Measurements from ENCODE around the gene NDUFB6.

NDUFB6 gene

GRCh38 chr9:32516241-32516640 lies 56.7 kb downstream of the NDUFB6 start:
- no peak for DNase-seq

- no peak for DNase-seq
Measured at GRCh38 chr9:32508728-32509127, 64.2 kb downstream of the NDUFB6 start.

GRCh38 chr9:32503008-32503407 lies 70.0 kb downstream of the NDUFB6 start:
- no peak for DNase-seq
